ENCODE results near the gene ARHGAP42. TPM values are rescaled to one million over a fixed set of nuclear protein-coding genes. Genes with fewer than 3 reads are reported as not detected.

The ARHGAP42 gene
- total RNA-seq, 1 donor from 2014 or later: 33.2 TPM

GRCh38 chr11:100680070-100680469 lies 7.0 kb upstream of the ARHGAP42 start:
- Histone ChIP-seq H3K4me3 (ENCODE audit: insufficient read depth, low read depth, low read length) (no peak overlapping the region), H3K27me3 (ENCODE audit: insufficient read depth, low read length) (no peaks in the 10 kb centered on the region), H3K36me3 (ENCODE audit: insufficient read depth, low read length) (no peaks in the 10 kb centered on the region), H4K20me1 (ENCODE audit: insufficient read depth, low read length) (no peaks in the 10 kb centered on the region), H3K79me2 (ENCODE audit: insufficient read depth, low read length) (no peaks in the 10 kb centered on the region), H3K9ac (ENCODE audit: low read length) (no peak overlapping the region), H3K4me2 (ENCODE audit: low read length) (no peak overlapping the region), H2AFZ (ENCODE audit: low read depth, low read length) (peak overlapping the region; percentile 30), H3K4me1 (ENCODE audit: insufficient read depth, low read length) (peaks cover 15% of the 10 kb centered on the region), H3K27ac (ENCODE audit: low read depth, low read length) (no peak overlapping the region), H3K9me3 (ENCODE audit: insufficient read depth, low read depth, low read length) (no peaks in the 10 kb centered on the region)
- Mint-ChIP-seq H3K4me1 (ENCODE audit: low read depth, unreplicated experiment) (peaks cover 22% of the 10 kb centered on the region), H3K9me3 (ENCODE audit: unreplicated experiment) (no peaks in the 10 kb centered on the region), H3K27me3 (ENCODE audit: low read depth, unreplicated experiment) (no peaks in the 10 kb centered on the region), H3K4me3 (ENCODE audit: unreplicated experiment) (no peak overlapping the region), H3K36me3 (ENCODE audit: low read depth, unreplicated experiment) (peaks cover 1% of the 10 kb centered on the region), H3K27ac (ENCODE audit: unreplicated experiment) (no peak overlapping the region)
- DNase-seq (ENCODE audit: low read depth) (no peak), FAIRE-seq (no peak)
- no peak for TF ChIP-seq EZH2 (IDR thresholded peaks at IDR 0.05; ENCODE audit: insufficient read depth, low read length)
- no peak for TF ChIP-seq CTCF (IDR thresholded peaks at IDR 0.05; ENCODE audit: insufficient read depth, low read depth, low read length)

- peak; percentile 61 for DNase-seq (ENCODE audit: low read depth)
- Mint-ChIP-seq H3K9me3 (ENCODE audit: unreplicated experiment) (no peaks in the 10 kb centered on the region), H3K4me1 (ENCODE audit: low read depth, unreplicated experiment) (peaks cover 22% of the 10 kb centered on the region), H3K36me3 (ENCODE audit: low read depth, unreplicated experiment) (peaks cover 1% of the 10 kb centered on the region), H3K27ac (ENCODE audit: unreplicated experiment) (peak overlapping the region; percentile 70), H3K4me3 (ENCODE audit: unreplicated experiment) (no peak overlapping the region), H3K27me3 (ENCODE audit: low read depth, unreplicated experiment) (no peaks in the 10 kb centered on the region)
- no peaks in the 10 kb centered on the region for H3K27me3 ChIP-seq (ENCODE audit: insufficient read depth, low read length)
- no peaks in the 10 kb centered on the region for H3K9me3 ChIP-seq (ENCODE audit: insufficient read depth, low read depth, low read length)
- no peak overlapping the region for H3K4me3 ChIP-seq (ENCODE audit: insufficient read depth, low read depth, low read length)
- H3K9ac ChIP-seq (ENCODE audit: low read length): no peak overlapping the region
- no peak for FAIRE-seq
- H4K20me1 ChIP-seq (ENCODE audit: insufficient read depth, low read length): no peaks in the 10 kb centered on the region
- peak overlapping the region; percentile 8 for H2AFZ ChIP-seq (ENCODE audit: low read depth, low read length)
- H3K4me1 ChIP-seq (ENCODE audit: insufficient read depth, low read length): peaks cover 18% of the 10 kb centered on the region
- H3K36me3 ChIP-seq (ENCODE audit: insufficient read depth, low read length): no peaks in the 10 kb centered on the region
- TF ChIP-seq CTCF (IDR thresholded peaks at IDR 0.05; ENCODE audit: insufficient read depth, low read depth, low read length) (no peak), EZH2 (IDR thresholded peaks at IDR 0.05; ENCODE audit: insufficient read depth, low read length) (no peak)
- no peaks in the 10 kb centered on the region for H3K79me2 ChIP-seq (ENCODE audit: insufficient read depth, low read length)
- no peak overlapping the region for H3K27ac ChIP-seq (ENCODE audit: low read depth, low read length)
- H3K4me2 ChIP-seq (ENCODE audit: low read length): no peak overlapping the region
These were observed 6.0 kb upstream of the ARHGAP42 start for GRCh38 chr11:100681064-100681502.

- H3K9me3 Mint-ChIP-seq (ENCODE audit: unreplicated experiment): no peaks in the 10 kb centered on the region
- Histone ChIP-seq H3K27ac (ENCODE audit: low read depth, low read length) (no peak overlapping the region), H3K27me3 (ENCODE audit: insufficient read depth, low read length) (no peaks in the 10 kb centered on the region), H3K36me3 (ENCODE audit: insufficient read depth, low read length) (no peaks in the 10 kb centered on the region), H3K9me3 (ENCODE audit: insufficient read depth, low read depth, low read length) (no peaks in the 10 kb centered on the region), H3K4me1 (ENCODE audit: insufficient read depth, low read length) (peaks cover 18% of the 10 kb centered on the region), H3K79me2 (ENCODE audit: insufficient read depth, low read length) (no peaks in the 10 kb centered on the region), H3K9ac (ENCODE audit: low read length) (no peak overlapping the region), H3K4me2 (ENCODE audit: low read length) (no peak overlapping the region), H2AFZ (ENCODE audit: low read depth, low read length) (no peak overlapping the region), H4K20me1 (ENCODE audit: insufficient read depth, low read length) (no peaks in the 10 kb centered on the region), H3K4me3 (ENCODE audit: insufficient read depth, low read depth, low read length) (no peak overlapping the region)
- no peak overlapping the region for H3K4me3 Mint-ChIP-seq (ENCODE audit: unreplicated experiment)
- TF ChIP-seq EZH2 (IDR thresholded peaks at IDR 0.05; ENCODE audit: insufficient read depth, low read length): no peak
- peak; percentile 50 for TF ChIP-seq CTCF (IDR thresholded peaks at IDR 0.05; ENCODE audit: insufficient read depth, low read depth, low read length)
- FAIRE-seq (peak; percentile 71), DNase-seq (ENCODE audit: low read depth) (no peak)
- H3K36me3 Mint-ChIP-seq (ENCODE audit: low read depth, unreplicated experiment): peaks cover 1% of the 10 kb centered on the region
- no peak overlapping the region for H3K27ac Mint-ChIP-seq (ENCODE audit: unreplicated experiment)
- peaks cover 20% of the 10 kb centered on the region for H3K4me1 Mint-ChIP-seq (ENCODE audit: low read depth, unreplicated experiment)
- H3K27me3 Mint-ChIP-seq (ENCODE audit: low read depth, unreplicated experiment): no peaks in the 10 kb centered on the region
These were observed 4.7 kb upstream of the ARHGAP42 start for GRCh38 chr11:100682247-100682969.
